ENCODE data around the gene FAM124B.

Gene FAM124B

DNA sequence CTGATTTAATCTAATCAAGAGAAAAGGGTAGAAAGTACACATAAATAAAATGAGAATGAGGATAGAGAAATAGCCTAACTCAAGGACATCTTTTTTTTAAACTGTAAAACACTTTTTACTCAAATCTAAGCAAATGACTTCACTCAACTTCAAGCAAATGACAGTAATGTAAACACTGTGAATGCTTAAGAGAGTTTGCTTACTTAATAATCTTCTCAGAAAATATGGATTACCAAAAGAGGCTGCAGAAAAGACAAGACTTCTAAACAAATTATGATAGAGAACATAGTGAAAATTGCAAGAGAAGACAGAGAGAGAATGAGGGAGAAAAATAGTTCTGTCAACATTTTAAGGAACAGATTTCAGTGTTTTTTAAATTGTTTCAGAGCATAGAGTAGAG lies 52.5 kb downstream of the FAM124B start:
- TF ChIP-seq, protein P1, sequence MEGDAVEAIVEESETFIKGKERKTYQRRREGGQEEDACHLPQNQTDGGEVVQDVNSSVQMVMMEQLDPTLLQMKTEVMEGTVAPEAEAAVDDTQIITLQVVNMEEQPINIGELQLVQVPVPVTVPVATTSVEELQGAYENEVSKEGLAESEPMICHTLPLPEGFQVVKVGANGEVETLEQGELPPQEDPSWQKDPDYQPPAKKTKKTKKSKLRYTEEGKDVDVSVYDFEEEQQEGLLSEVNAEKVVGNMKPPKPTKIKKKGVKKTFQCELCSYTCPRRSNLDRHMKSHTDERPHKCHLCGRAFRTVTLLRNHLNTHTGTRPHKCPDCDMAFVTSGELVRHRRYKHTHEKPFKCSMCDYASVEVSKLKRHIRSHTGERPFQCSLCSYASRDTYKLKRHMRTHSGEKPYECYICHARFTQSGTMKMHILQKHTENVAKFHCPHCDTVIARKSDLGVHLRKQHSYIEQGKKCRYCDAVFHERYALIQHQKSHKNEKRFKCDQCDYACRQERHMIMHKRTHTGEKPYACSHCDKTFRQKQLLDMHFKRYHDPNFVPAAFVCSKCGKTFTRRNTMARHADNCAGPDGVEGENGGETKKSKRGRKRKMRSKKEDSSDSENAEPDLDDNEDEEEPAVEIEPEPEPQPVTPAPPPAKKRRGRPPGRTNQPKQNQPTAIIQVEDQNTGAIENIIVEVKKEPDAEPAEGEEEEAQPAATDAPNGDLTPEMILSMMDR (IDR thresholded peaks at IDR 0.05; ENCODE audit: extremely low read depth, insufficient read depth, missing control alignments), result no peak
- DNase-seq (ENCODE audit: low spot score), result no peak
- in situ Hi-C loops (cut with MboI; ENCODE audit: low pct_unique_long_range_greater_than_20kb, low sequenced_read_pairs, unreplicated experiment), result no loop called here

DNA sequence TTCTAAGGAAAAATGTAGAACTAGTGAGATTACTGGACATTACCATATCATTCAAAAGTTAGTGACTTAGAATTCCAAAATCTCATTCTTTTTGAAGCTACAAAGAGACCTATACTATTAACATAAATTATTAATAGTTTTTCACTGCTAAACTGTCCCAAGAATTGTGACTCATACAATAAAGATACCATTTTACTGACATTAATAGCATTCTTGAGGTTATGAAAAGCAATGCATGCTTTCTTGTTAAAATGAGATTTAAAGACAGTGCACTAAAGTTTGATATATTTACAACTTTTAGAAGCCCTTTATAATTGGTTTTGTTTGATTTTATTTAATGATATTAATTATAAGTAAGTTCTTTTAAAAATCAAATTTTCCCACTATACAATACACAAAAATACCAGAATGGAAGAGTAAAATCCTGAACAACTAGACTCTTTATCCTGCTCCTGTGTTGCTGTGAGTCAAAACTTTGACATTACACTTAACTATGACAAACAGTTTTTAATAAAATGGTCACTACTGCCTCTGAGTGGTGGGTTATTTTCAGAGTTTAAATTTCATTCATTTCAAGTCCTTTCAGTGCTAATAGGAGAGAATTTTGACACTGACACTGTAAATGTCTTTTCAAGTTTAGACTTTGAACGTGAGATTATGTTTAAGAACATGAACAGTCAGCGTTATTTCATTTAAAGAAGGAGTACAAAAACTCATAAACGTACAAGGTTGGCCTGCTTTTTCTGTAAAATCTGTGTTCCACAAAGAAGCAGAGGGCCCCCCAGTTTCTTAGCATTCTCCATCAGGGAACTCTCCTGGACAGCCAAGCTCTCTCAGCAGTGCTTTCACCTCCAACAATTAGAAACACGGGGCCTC lies 54.5 kb downstream of the FAM124B start:
- DNase-seq (ENCODE audit: low spot score), result no peak
- TF ChIP-seq, protein P1 (IDR thresholded peaks at IDR 0.05; ENCODE audit: extremely low read depth, insufficient read depth, missing control alignments), result no peak
- in situ Hi-C loops (cut with MboI; ENCODE audit: low pct_unique_long_range_greater_than_20kb, low sequenced_read_pairs, unreplicated experiment), result no loop called here

DNA sequence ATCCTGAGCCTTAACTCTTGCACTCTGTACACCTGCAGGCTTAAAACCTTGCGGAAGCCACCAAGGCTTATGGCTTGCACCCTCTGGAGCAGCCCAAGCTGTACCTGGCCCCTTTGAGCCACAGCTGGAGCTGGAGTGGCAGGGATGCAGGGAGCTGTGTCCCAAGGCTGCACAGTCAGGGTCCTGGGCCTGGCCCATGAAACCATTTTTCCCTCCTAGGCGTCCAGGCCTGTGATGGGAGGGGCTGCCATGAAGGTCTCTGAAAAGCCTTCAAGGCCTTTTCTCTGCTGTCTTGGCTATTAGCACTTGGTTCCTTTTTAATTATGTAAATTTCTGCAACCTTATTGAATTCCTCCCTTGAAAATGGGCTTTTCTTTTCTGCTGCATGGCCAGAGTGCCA lies 56.4 kb downstream of the FAM124B start:
- TF ChIP-seq, protein P1 (IDR thresholded peaks at IDR 0.05; ENCODE audit: extremely low read depth, insufficient read depth, missing control alignments), result no peak
- no peak for DNase-seq (ENCODE audit: low spot score)
- in situ Hi-C loops (cut with MboI; ENCODE audit: low pct_unique_long_range_greater_than_20kb, low sequenced_read_pairs, unreplicated experiment), result no loop called here

DNA sequence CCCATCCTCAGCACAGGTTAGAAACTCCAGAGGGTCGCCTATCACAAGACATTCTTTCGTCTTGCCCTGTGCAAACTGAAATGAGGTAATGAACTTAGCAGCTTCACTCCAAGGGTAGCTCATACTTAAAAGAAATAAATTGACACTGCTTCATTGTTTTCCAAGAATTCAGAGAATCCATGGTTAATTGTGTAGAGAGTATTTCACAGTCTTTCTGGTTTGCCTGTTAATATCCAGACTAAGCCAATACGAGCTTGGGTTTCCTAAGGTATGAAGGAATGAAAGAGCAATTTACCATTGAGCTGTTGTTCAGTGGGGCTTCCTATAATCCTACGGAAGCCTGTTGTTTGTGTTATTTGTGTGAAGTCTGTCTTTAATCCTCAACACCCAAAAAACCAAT lies 58.7 kb downstream of the FAM124B start:
- TF ChIP-seq, protein P1 (IDR thresholded peaks at IDR 0.05; ENCODE audit: extremely low read depth, insufficient read depth, missing control alignments), result no peak
- no peak for DNase-seq (ENCODE audit: low spot score)
- in situ Hi-C loops (cut with MboI; ENCODE audit: low pct_unique_long_range_greater_than_20kb, low sequenced_read_pairs, unreplicated experiment), result no loop called here

DNA sequence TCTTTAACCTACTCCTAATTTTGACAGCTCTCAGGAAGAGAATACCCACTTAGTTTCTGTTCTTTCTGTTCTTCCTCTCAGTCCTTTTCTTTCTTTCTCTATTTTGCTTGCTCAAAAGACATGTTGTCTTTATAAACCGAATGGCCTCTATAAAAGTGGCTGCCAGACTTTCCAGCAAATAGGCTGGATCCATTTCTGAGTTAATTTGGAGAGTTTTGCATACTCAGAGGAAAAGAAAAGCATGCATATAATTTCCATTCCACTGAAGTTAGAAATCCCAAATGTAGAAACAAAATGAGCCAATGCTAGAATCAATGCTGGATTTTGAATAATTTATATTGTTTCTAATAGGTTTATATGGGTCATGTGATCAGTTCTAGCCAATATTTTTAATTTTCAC lies 65.9 kb downstream of the FAM124B start:
- DNase-seq (ENCODE audit: low spot score), result no peak
- TF ChIP-seq, protein P1 (IDR thresholded peaks at IDR 0.05; ENCODE audit: extremely low read depth, insufficient read depth, missing control alignments), result no peak
- in situ Hi-C loops (cut with MboI; ENCODE audit: low pct_unique_long_range_greater_than_20kb, low sequenced_read_pairs, unreplicated experiment), result no loop called here

DNA sequence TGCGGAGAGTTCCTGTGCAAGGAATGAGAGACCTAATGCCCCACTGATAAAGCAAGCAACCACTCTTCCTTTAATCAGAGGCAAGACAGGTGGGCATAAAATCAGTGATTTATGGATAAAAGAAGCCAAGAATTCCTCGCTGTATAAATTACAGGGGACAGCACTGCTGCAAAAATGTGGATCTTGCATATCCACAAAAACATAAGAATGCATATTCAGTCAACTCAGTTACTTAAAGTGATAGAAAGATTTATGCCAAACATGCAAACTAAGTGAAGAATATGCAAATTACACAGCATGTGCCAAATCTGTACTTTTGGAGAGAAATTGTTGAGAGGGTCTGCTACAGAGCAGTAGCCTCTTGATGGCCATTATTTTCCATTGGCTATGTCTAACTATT lies 67.2 kb downstream of the FAM124B start:
- TF ChIP-seq, protein P1 (IDR thresholded peaks at IDR 0.05; ENCODE audit: extremely low read depth, insufficient read depth, missing control alignments), result no peak
- no peak for DNase-seq (ENCODE audit: low spot score)
- in situ Hi-C loops (cut with MboI; ENCODE audit: low pct_unique_long_range_greater_than_20kb, low sequenced_read_pairs, unreplicated experiment), result no loop called here
